HepG2 (cell line): ENCODE data around the gene PDLIM5. TPM values are rescaled to one million over a fixed set of nuclear protein-coding genes. Genes with fewer than 3 reads are reported as not detected.

Source experiments
- ATAC-seq: fragments of 200-7000 bp; cut with Tn5 transposase; 3 replicates; pipeline ENCODE4 v1.9.1; 2020; ENCODE audit warnings: mild to moderate bottlenecking, moderate library complexity
- BruUV-seq: library from RNA; stranded (reverse); fragments of 400-500 nt; replicated peaks from 2 replicates; lab custom pipeline; 2021; lab: Mats Ljungman, UMichigan
- CTCF ChIA-PET: fragments of 300-600 bp; formaldehyde crosslinking; extraction: SDS; loops from one replicate; lab custom pipeline; 2021; ENCODE audit warnings: low total read pairs, inconsistent platforms, low intra/inter-chr PET ratio; lab: Yijun Ruan, JAX
- POLR2A ChIA-PET: fragments of 350-600 bp; sonication (Branson Sonifier 250); formaldehyde crosslinking; loops from one replicate; lab custom pipeline; 2020; ENCODE audit warnings: antibody characterized with exemption, inconsistent platforms; lab: Yijun Ruan, JAX
- DNase-seq: peaks from one replicate; pipeline ENCODE4 v3.0.0-alpha.2; 2015; ENCODE audit warnings: low spot score
- FAIRE-seq: peaks from 3 replicates; lab custom pipeline; 2011; peaks lifted over from hg19 to GRCh38; lab: Jason Lieb, UNC
- H2AFZ ChIP-seq: one replicate; pipeline ENCODE4 v1.6.1; 2011; ENCODE audit warnings: low read length, inconsistent platforms
- H3K27ac ChIP-seq: fragments of 300-600 bp; 3 replicates; pipeline ENCODE4 v1.8.0; 2011; ENCODE audit warnings: mixed run types, mild to moderate bottlenecking, mixed read lengths, low read length, inconsistent platforms; ENCODE audit not compliant: insufficient read depth; ENCODE audit errors: extremely low read length
- H3K27me3 ChIP-seq, 2 experiments: fragments of 200-600 bp in 1 of 2; 2 replicates in 1 of 2; 3 replicates in 1 of 2; pipeline versions ENCODE4 v1.6.0 to v1.8.0; 2011; ENCODE audit warnings: low read length in 2 of 2, mild to moderate bottlenecking in 2 of 2, moderate library complexity in 2 of 2, inconsistent platforms in 1 of 2; ENCODE audit not compliant: insufficient read depth in 2 of 2, control insufficient read depth in 1 of 2
- H3K36me3 ChIP-seq, 2 experiments: fragments of 200-600 bp in 1 of 2; replicated peaks in 1 of 2; 2 replicates in 1 of 2; 3 replicates in 1 of 2; pipeline versions ENCODE4 v1.5.1 to v1.8.0; 2011; ENCODE audit warnings: low read length in 2 of 2, inconsistent platforms in 1 of 2; ENCODE audit not compliant: insufficient read depth in 2 of 2, control insufficient read depth in 1 of 2
- H3K4me1 ChIP-seq: 2 replicates; pipeline ENCODE4 v1.5.1; 2012; ENCODE audit warnings: low read length, inconsistent platforms; ENCODE audit not compliant: insufficient read depth
- H3K4me2 ChIP-seq: 2 replicates; pipeline ENCODE4 v1.6.0; 2011; ENCODE audit warnings: low read depth, low read length, inconsistent platforms
- H3K4me3 ChIP-seq, 3 experiments: fragments of 200-600 bp in 1 of 3; sonication (generic), shearing (Covaris generic) in 1 of 3; replicated peaks in 1 of 3; 2 replicates each; pipeline ENCODE4 v1.5.1; 2011 to 2016; ENCODE audit warnings: low read length in 3 of 3, inconsistent platforms in 2 of 3, low read depth in 2 of 3, mild to moderate bottlenecking in 2 of 3, control low read depth in 1 of 3, mixed read lengths in 1 of 3; ENCODE audit not compliant: insufficient read depth in 1 of 3
- H3K79me2 ChIP-seq: one replicate; pipeline ENCODE4 v1.6.1; 2011; ENCODE audit warnings: low read length, inconsistent platforms; ENCODE audit not compliant: insufficient read depth
- H3K9ac ChIP-seq: 2 replicates; pipeline ENCODE4 v1.6.0; 2011; ENCODE audit warnings: mild to moderate bottlenecking, low read depth, low read length, inconsistent platforms; ENCODE audit not compliant: insufficient read depth
- H3K9me3 ChIP-seq: 2 replicates; pipeline ENCODE4 v1.5.1; 2012; ENCODE audit warnings: mild to moderate bottlenecking, low read length
- H4K20me1 ChIP-seq: 2 replicates; pipeline ENCODE4 v1.6.0; 2011; ENCODE audit warnings: inconsistent platforms, mild to moderate bottlenecking, low read length, moderate library complexity; ENCODE audit not compliant: insufficient read depth
- ARNT ChIP-seq: fragments of 450-650 bp; IDR thresholded peaks from 2 replicates; pipeline ENCODE4 v1.6.1; 2017
- CCAR2 ChIP-seq: fragments of 200-400 bp; formaldehyde crosslinking; optimal IDR thresholded peaks from 2 replicates; pipeline ENCODE3; 2018; ENCODE audit warnings: low read depth, mild to moderate bottlenecking, low read length, moderate library complexity
- FOXC1 ChIP-seq: sonication (generic); formaldehyde crosslinking; IDR thresholded peaks from 2 replicates; pipeline ENCODE4 v1.8.0; 2022; ENCODE audit warnings: mild to moderate bottlenecking, missing genetic modification reagents, borderline replicate concordance
- NFYB ChIP-seq: sonication (generic); formaldehyde crosslinking; IDR thresholded peaks from 2 replicates; pipeline ENCODE4 v1.4.0; 2020; ENCODE audit warnings: missing genetic modification reagents
- REL ChIP-seq: sonication (generic); formaldehyde crosslinking; conservative IDR thresholded peaks from 2 replicates; pipeline ENCODE4 v1.8.0; 2022; ENCODE audit warnings: mild to moderate bottlenecking, missing genetic modification reagents, moderate library complexity
- SMARCE1 ChIP-seq: fragments of 450-650 bp; IDR thresholded peaks from 2 replicates; pipeline ENCODE4 v1.6.1; 2017; ENCODE audit warnings: borderline replicate concordance
- SP2 ChIP-seq: sonication (generic); formaldehyde crosslinking; IDR thresholded peaks from 2 replicates; pipeline ENCODE4 v1.5.1; 2020; ENCODE audit warnings: mild to moderate bottlenecking, missing genetic modification reagents
- SRSF9 ChIP-seq: fragments of 200-400 bp; formaldehyde crosslinking; IDR thresholded peaks from 2 replicates; pipeline ENCODE4 v1.6.1; 2018; ENCODE audit warnings: borderline replicate concordance, mild to moderate bottlenecking, low read depth, low read length; ENCODE audit not compliant: insufficient read depth, poor library complexity, severe bottlenecking
- ZFY ChIP-seq: sonication (generic); formaldehyde crosslinking; IDR thresholded peaks from 2 replicates; pipeline ENCODE4 v1.4.0; 2020; ENCODE audit warnings: missing genetic modification reagents
- ZMAT3 ChIP-seq: sonication (generic); formaldehyde crosslinking; conservative IDR thresholded peaks from 2 replicates; pipeline ENCODE4 v1.7.0; 2021; ENCODE audit warnings: missing genetic modification reagents
- ZNF205 ChIP-seq: IDR thresholded peaks from 2 replicates; pipeline ENCODE4 v1.6.1; 2018; ENCODE audit warnings: missing biosample characterization, missing genetic modification reagents
- ZNF225 ChIP-seq: sonication (generic); formaldehyde crosslinking; IDR thresholded peaks from 2 replicates; pipeline ENCODE4 v1.4.0; 2020; ENCODE audit warnings: mild to moderate bottlenecking, missing genetic modification reagents
- ZNF775 ChIP-seq: sonication (generic); formaldehyde crosslinking; IDR thresholded peaks from 2 replicates; pipeline ENCODE4 v1.4.0; 2020; ENCODE audit warnings: missing genetic modification reagents, mild to moderate bottlenecking, moderate library complexity, borderline replicate concordance
- WGBS: methylation state at CpG from one replicate; pipeline ENCODE4 v1.1.6; 2017; ENCODE audit warnings: low lambda C conversion rate; 5-methylcytosine and 5-hydroxymethylcytosine counted together
- in situ Hi-C: cut with HindIII; loops from 2 replicates; pipeline ENCODE4 v1.10.0; 2017; ENCODE audit warnings: low pct_unique_long_range_greater_than_20kb; ENCODE audit not compliant: extremely low pct_ligation_motif_present
- intact Hi-C: fragments of 100-400 bp; cut with micrococcal nuclease; formaldehyde crosslinking; loops from one replicate; pipeline ENCODE4 v1.10.0; 2022; ENCODE audit not compliant: unreplicated experiment
- polyA plus RNA-seq, 8 experiments: library from polyadenylated mRNA; depleted of rRNA in 3 of 8; stranded (reverse) in 7 of 8; unstranded in 1 of 8; fragments of >200 nt; fragmentation: Illumina TruSeq in 4 of 8; extraction: Trizol in 4 of 8; gene quantifications; 2 replicates each; pipeline versions ENCODE4 v1.2.1 to v1.2.3, GENCODE V29; 2011 to 2016; ENCODE audit warnings: low read depth in 4 of 8, missing spikeins in 1 of 8, mixed read lengths in 1 of 8; ENCODE audit not compliant: insufficient read depth in 1 of 8
- total RNA-seq, 5 experiments: library from RNA; depleted of rRNA; stranded (reverse); fragments of >200 nt; fragmentation: Illumina TruSeq; extraction: Trizol; gene quantifications; 2 replicates each; pipeline ENCODE4 v1.2.3, GENCODE V29; 2016; ENCODE audit warnings: low read depth in 1 of 5
- TF ChIP-seq, protein P1 (sequence below), 2 experiments: IDR thresholded peaks; 2 replicates each; pipeline ENCODE4 v1.6.1; 2011 to 2012; ENCODE audit warnings: low read length in 2 of 2, borderline replicate concordance in 1 of 2, low read depth in 1 of 2, mild to moderate bottlenecking in 1 of 2, moderate library complexity in 1 of 2
- TF ChIP-seq, protein P2 (sequence below): sonication (generic); formaldehyde crosslinking; IDR thresholded peaks from 2 replicates; pipeline ENCODE4 v1.9.0; 2022; ENCODE audit warnings: missing genetic modification reagents, mild to moderate bottlenecking, borderline replicate concordance
- TF ChIP-seq, protein P3 (sequence below): sonication (generic); formaldehyde crosslinking; IDR thresholded peaks from 2 replicates; pipeline ENCODE4 v1.4.0; 2020; ENCODE audit warnings: mild to moderate bottlenecking, missing genetic modification reagents
- TF ChIP-seq, protein P4 (sequence below): sonication (generic); formaldehyde crosslinking; IDR thresholded peaks from 2 replicates; pipeline ENCODE4 v1.5.1; 2020; ENCODE audit warnings: missing genetic modification reagents, mild to moderate bottlenecking, borderline replicate concordance

PDLIM5 gene
- total and polyA plus RNA-seq, 2 of the 13 experiments (the other 11 are each of a cell fraction or from before 2014, with no cell fraction given), result 52.8 to 119 TPM

DNA sequence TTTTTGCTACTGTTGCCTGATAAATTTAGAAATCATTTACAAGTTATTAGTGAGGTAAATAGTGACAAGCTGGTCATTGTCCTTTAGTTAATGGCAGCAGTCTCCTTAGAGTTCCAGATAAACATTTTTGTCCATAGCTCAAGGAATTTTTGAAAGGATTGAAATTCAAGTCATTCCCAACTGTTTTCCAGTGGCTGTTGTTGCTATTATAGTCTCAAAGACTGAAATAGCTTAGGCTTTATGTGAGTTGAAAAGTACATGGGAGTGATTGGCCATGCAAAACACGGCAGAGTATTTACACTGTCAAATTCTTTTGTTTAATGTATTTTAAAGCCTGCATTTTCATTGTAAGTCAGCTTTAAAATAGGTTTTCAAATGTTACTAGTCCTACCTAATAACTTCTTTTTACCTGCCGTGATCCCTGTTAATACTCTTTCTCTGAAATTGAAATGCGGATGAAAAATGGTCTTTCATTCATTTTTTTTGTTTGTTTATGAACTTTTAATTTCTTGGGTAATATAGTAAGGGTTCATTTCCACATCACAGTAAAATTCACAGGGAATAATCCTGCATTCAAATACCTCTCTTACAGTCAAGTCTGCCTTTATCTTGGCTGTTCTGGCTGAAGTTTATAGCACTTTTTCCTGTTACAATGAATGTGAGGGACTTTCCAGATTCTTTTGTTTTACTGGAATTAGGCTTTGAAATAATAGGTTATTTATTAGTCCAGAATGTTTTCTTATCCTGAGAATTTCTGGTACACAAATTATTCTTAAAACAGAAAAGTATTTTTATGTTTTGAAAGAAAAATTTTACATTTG lies 85.1 kb downstream of the PDLIM5 start:
- FAIRE-seq (no peak), DNase-seq (no peak), ATAC-seq (no peak)
- Histone ChIP-seq H3K9me3 (no peaks in the 10 kb centered on the region), H4K20me1 (no peaks in the 10 kb centered on the region), H3K4me2 (no peak overlapping the region), H3K4me1 (peaks cover 25% of the 10 kb centered on the region), H3K27ac (no peak overlapping the region), H3K27me3 (no peaks in the 10 kb centered on the region), H2AFZ (no peak overlapping the region), H3K4me3 (no peak overlapping the region)
- intact Hi-C loops, result no loop called here
- BruUV-seq, result no TSS peak
- in situ Hi-C loops, result no loop called here
- CTCF ChIA-PET, result no interaction called here
- TF ChIP-seq ZMAT3, result no peak
- TF ChIP-seq ZFY (CRISPR knock-in tag), result no peak
- no peak for TF ChIP-seq ZNF775 (CRISPR knock-in tag)
- TF ChIP-seq SP2 (CRISPR knock-in tag), result no peak
- TF ChIP-seq, protein P1, sequence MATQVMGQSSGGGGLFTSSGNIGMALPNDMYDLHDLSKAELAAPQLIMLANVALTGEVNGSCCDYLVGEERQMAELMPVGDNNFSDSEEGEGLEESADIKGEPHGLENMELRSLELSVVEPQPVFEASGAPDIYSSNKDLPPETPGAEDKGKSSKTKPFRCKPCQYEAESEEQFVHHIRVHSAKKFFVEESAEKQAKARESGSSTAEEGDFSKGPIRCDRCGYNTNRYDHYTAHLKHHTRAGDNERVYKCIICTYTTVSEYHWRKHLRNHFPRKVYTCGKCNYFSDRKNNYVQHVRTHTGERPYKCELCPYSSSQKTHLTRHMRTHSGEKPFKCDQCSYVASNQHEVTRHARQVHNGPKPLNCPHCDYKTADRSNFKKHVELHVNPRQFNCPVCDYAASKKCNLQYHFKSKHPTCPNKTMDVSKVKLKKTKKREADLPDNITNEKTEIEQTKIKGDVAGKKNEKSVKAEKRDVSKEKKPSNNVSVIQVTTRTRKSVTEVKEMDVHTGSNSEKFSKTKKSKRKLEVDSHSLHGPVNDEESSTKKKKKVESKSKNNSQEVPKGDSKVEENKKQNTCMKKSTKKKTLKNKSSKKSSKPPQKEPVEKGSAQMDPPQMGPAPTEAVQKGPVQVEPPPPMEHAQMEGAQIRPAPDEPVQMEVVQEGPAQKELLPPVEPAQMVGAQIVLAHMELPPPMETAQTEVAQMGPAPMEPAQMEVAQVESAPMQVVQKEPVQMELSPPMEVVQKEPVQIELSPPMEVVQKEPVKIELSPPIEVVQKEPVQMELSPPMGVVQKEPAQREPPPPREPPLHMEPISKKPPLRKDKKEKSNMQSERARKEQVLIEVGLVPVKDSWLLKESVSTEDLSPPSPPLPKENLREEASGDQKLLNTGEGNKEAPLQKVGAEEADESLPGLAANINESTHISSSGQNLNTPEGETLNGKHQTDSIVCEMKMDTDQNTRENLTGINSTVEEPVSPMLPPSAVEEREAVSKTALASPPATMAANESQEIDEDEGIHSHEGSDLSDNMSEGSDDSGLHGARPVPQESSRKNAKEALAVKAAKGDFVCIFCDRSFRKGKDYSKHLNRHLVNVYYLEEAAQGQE (IDR thresholded peaks at IDR 0.05; ENCODE audit: borderline replicate concordance in 1 of 2, low read depth in 1 of 2, low read length in 2 of 2), result no peak
- no peak for TF ChIP-seq ARNT
- TF ChIP-seq ZNF225 (CRISPR knock-in tag), result no peak
- no peak for TF ChIP-seq CCAR2
- no peak for TF ChIP-seq ZNF205 (CRISPR knock-in tag)
- TF ChIP-seq FOXC1 (CRISPR knock-in tag), result no peak
- TF ChIP-seq SMARCE1, result no peak
- TF ChIP-seq, protein P2, sequence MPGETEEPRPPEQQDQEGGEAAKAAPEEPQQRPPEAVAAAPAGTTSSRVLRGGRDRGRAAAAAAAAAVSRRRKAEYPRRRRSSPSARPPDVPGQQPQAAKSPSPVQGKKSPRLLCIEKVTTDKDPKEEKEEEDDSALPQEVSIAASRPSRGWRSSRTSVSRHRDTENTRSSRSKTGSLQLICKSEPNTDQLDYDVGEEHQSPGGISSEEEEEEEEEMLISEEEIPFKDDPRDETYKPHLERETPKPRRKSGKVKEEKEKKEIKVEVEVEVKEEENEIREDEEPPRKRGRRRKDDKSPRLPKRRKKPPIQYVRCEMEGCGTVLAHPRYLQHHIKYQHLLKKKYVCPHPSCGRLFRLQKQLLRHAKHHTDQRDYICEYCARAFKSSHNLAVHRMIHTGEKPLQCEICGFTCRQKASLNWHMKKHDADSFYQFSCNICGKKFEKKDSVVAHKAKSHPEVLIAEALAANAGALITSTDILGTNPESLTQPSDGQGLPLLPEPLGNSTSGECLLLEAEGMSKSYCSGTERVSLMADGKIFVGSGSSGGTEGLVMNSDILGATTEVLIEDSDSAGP (CRISPR knock-in tag), result no peak
- no peak for TF ChIP-seq SRSF9
- TF ChIP-seq, protein P3, sequence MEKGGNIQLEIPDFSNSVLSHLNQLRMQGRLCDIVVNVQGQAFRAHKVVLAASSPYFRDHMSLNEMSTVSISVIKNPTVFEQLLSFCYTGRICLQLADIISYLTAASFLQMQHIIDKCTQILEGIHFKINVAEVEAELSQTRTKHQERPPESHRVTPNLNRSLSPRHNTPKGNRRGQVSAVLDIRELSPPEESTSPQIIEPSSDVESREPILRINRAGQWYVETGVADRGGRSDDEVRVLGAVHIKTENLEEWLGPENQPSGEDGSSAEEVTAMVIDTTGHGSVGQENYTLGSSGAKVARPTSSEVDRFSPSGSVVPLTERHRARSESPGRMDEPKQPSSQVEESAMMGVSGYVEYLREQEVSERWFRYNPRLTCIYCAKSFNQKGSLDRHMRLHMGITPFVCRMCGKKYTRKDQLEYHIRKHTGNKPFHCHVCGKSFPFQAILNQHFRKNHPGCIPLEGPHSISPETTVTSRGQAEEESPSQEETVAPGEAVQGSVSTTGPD (CRISPR knock-in tag), result no peak
- no peak for TF ChIP-seq NFYB
- TF ChIP-seq, protein P4, sequence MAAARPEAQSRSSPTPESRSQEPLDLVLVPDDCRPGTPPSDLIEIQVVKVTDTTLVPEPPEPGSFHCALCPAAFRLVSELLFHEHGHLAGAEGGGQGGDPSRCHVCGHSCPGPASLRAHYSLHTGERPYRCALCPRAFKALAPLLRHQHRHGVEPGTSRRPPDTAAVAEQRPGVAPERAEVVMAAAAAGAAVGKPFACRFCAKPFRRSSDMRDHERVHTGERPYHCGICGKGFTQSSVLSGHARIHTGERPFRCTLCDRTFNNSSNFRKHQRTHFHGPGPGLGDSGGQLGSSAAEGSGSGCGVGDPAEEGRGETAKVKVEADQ (CRISPR knock-in tag), result no peak
- no peak for TF ChIP-seq REL (CRISPR knock-in tag)
- TF ChIP-seq, all 625 proteins: peak for 0
- Histone ChIP-seq H3K9ac (no peak overlapping the region), H3K36me3 (no peaks in the 10 kb centered on the region; a peak in 1 of 5 replicates), H3K79me2 (peaks cover 6% of the 10 kb centered on the region)
- POLR2A ChIA-PET, result no interaction called here
- 88% methylated on average over 3 of the region's 3 CpGs for WGBS
